Mesodermal cell (in vitro differentiated cells): ENCODE results near the gene C2CD2.

Experiments used
- H3K27ac ChIP-seq: 2 replicates; pipeline ENCODE4 v1.7.0; 2013; ENCODE audit warnings: mild to moderate bottlenecking, low read depth, low read length, moderate library complexity; ENCODE audit not compliant: severe bottlenecking
- H3K36me3 ChIP-seq: 2 replicates; pipeline ENCODE4 v1.7.1; 2013; ENCODE audit warnings: mild to moderate bottlenecking, low read length, moderate library complexity; ENCODE audit not compliant: control insufficient read depth, insufficient read depth
- H3K4me1 ChIP-seq: one replicate; pipeline ENCODE4 v1.7.1; 2013; ENCODE audit warnings: mild to moderate bottlenecking, low read length; ENCODE audit not compliant: insufficient read depth, control insufficient read depth, poor library complexity, severe bottlenecking
- H3K4me3 ChIP-seq: 2 replicates; pipeline ENCODE4 v1.7.0; 2013; ENCODE audit warnings: low read length, control low read depth, mild to moderate bottlenecking; ENCODE audit not compliant: insufficient read depth, poor library complexity, severe bottlenecking; ENCODE audit errors: extremely low read depth
- H3K9me3 ChIP-seq: 2 replicates; pipeline ENCODE4 v1.7.1; 2013; ENCODE audit warnings: mild to moderate bottlenecking, low read length, moderate library complexity; ENCODE audit not compliant: control insufficient read depth
- WGBS, 2 experiments: methylation state at CpG; one replicate each; pipeline ENCODE4 v1.1.5; 2013; ENCODE audit warnings: missing lambda C conversion rate in 2 of 2; ENCODE audit not compliant: insufficient coverage in 2 of 2; 5-methylcytosine and 5-hydroxymethylcytosine counted together

Gene C2CD2

GRCh38 chr21:41852929-41853320 lies 100.9 kb downstream of the C2CD2 start:
- WGBS, 2 experiments: 86 to 100% methylated on average over 6 to 8 of the region's 9 CpGs
- H3K4me1 ChIP-seq: no peaks in the 10 kb centered on the region

GRCh38 chr21:41852151-41852928 lies 101.5 kb downstream of the C2CD2 start:
- no peak overlapping the region for H3K4me3 ChIP-seq
- 88 to 90% methylated on average over 15 to 17 of the region's 21 CpGs for WGBS, 2 experiments

More at GRCh38 chr21:41852929-41853320, 100.9 kb downstream of the C2CD2 start:
- H3K36me3 ChIP-seq: peaks cover 59% of the 10 kb centered on the region
- H3K9me3 ChIP-seq: no peaks in the 10 kb centered on the region
- no peak overlapping the region for H3K4me3 ChIP-seq
- H3K27ac ChIP-seq: no peak overlapping the region

GRCh38 chr21:41851090-41851790 lies 102.6 kb downstream of the C2CD2 start:
- Histone ChIP-seq H3K9me3 (no peaks in the 10 kb centered on the region), H3K4me3 (no peak overlapping the region), H3K4me1 (no peaks in the 10 kb centered on the region), H3K36me3 (peaks cover 50% of the 10 kb centered on the region), H3K27ac (no peak overlapping the region)
- 87% methylated on average over 20 to 21 of the region's 23 CpGs for WGBS, 2 experiments

More at GRCh38 chr21:41852151-41852928, 101.5 kb downstream of the C2CD2 start:
- Histone ChIP-seq H3K36me3 (peaks cover 60% of the 10 kb centered on the region), H3K9me3 (no peaks in the 10 kb centered on the region), H3K27ac (no peak overlapping the region), H3K4me1 (no peaks in the 10 kb centered on the region)

GRCh38 chr21:41850085-41850484 lies 103.7 kb downstream of the C2CD2 start:
- H3K4me3 ChIP-seq: no peak overlapping the region
- no peaks in the 10 kb centered on the region for H3K9me3 ChIP-seq
- WGBS, 2 experiments: 96 to 97% methylated on average over 6 to 8 of the region's 9 CpGs
- no peaks in the 10 kb centered on the region for H3K4me1 ChIP-seq
- no peak overlapping the region for H3K27ac ChIP-seq
- H3K36me3 ChIP-seq: peaks cover 51% of the 10 kb centered on the region

- Histone ChIP-seq H3K4me3 (no peak overlapping the region), H3K27ac (no peak overlapping the region), H3K36me3 (peaks cover 41% of the 10 kb centered on the region), H3K9me3 (no peaks in the 10 kb centered on the region), H3K4me1 (no peaks in the 10 kb centered on the region)
- WGBS, 2 experiments: 84 to 90% methylated on average over 14 of the region's 15 CpGs
These were observed 104.7 kb downstream of the C2CD2 start for GRCh38 chr21:41848958-41849580.

GRCh38 chr21:41848533-41848932 lies 105.3 kb downstream of the C2CD2 start:
- H3K9me3 ChIP-seq: no peaks in the 10 kb centered on the region
- no peaks in the 10 kb centered on the region for H3K4me1 ChIP-seq
- 70 to 100% methylated on average over 3 to 4 of the region's 8 CpGs for WGBS, 2 experiments
- no peak overlapping the region for H3K27ac ChIP-seq
- H3K4me3 ChIP-seq: no peak overlapping the region
- H3K36me3 ChIP-seq: peaks cover 36% of the 10 kb centered on the region

GRCh38 chr21:41847066-41847804 lies 106.6 kb downstream of the C2CD2 start:
- peaks cover 33% of the 10 kb centered on the region for H3K36me3 ChIP-seq
- no peak overlapping the region for H3K27ac ChIP-seq
- H3K9me3 ChIP-seq: no peaks in the 10 kb centered on the region
- no peaks in the 10 kb centered on the region for H3K4me1 ChIP-seq
- WGBS, 2 experiments: 82 to 86% methylated on average over 20 to 21 of the region's 21 CpGs
- no peak overlapping the region for H3K4me3 ChIP-seq

- Histone ChIP-seq H3K9me3 (no peaks in the 10 kb centered on the region), H3K27ac (no peak overlapping the region), H3K36me3 (peaks cover 26% of the 10 kb centered on the region), H3K4me1 (no peaks in the 10 kb centered on the region), H3K4me3 (no peak overlapping the region)
- 88 to 93% methylated on average over 6 of the region's 7 CpGs for WGBS, 2 experiments
These were observed 107.3 kb downstream of the C2CD2 start for GRCh38 chr21:41846536-41846935.

- no peak overlapping the region for H3K27ac ChIP-seq
- H3K4me3 ChIP-seq: no peak overlapping the region
- H3K4me1 ChIP-seq: no peaks in the 10 kb centered on the region
- H3K9me3 ChIP-seq: peaks cover 3% of the 10 kb centered on the region
- peaks cover 23% of the 10 kb centered on the region for H3K36me3 ChIP-seq
- 87 to 91% methylated on average over 6 of the region's 6 CpGs for WGBS, 2 experiments
These were observed 107.8 kb downstream of the C2CD2 start for GRCh38 chr21:41846033-41846317.

- Histone ChIP-seq H3K4me1 (no peaks in the 10 kb centered on the region), H3K9me3 (peaks cover 6% of the 10 kb centered on the region), H3K4me3 (no peak overlapping the region), H3K27ac (no peak overlapping the region), H3K36me3 (peaks cover 23% of the 10 kb centered on the region)
- WGBS, 2 experiments: 88 to 89% methylated on average over 17 to 19 of the region's 21 CpGs
These were observed 108.3 kb downstream of the C2CD2 start for GRCh38 chr21:41845310-41846032.
